K562 (cell line): Measurements from ENCODE around the gene HLA-B. TPM values are rescaled to one million over a fixed set of nuclear protein-coding genes. Genes with fewer than 3 reads are reported as not detected.

Experiments used
- CTBP1 ChIP-seq: fragments of 450-650 bp; IDR thresholded peaks from 2 replicates; pipeline ENCODE4 v1.6.1; 2016; ENCODE audit warnings: borderline replicate concordance
- ELF2 ChIP-seq: fragments of 250-450 bp; sonication (Bioruptor Pico); IDR thresholded peaks from 2 replicates; pipeline ENCODE4 v1.5.0; 2021; ENCODE audit warnings: mild to moderate bottlenecking
- GTF3C2 ChIP-seq: IDR thresholded peaks from 3 replicates; pipeline ENCODE4 v1.6.1; 2011; ENCODE audit warnings: borderline replicate concordance, mild to moderate bottlenecking, moderate library complexity; ENCODE audit not compliant: insufficient read length; ENCODE audit errors: extremely low read depth
- KAT7 ChIP-seq: sonication (generic); formaldehyde crosslinking; IDR thresholded peaks from 2 replicates; pipeline ENCODE4 v1.8.0; 2022; ENCODE audit warnings: missing genetic modification reagents, mild to moderate bottlenecking, borderline replicate concordance
- PHF20 ChIP-seq: fragments of 450-650 bp; IDR thresholded peaks from 2 replicates; pipeline ENCODE4 v1.6.1; 2018; ENCODE audit not compliant: partially characterized antibody
- PKNOX1 ChIP-seq: fragments of 450-650 bp; IDR thresholded peaks from 2 replicates; pipeline ENCODE4 v1.6.1; 2016
- POLR3A ChIP-seq: IDR thresholded peaks from 2 replicates; pipeline ENCODE4 v1.6.1; 2011; ENCODE audit warnings: borderline replicate concordance, mild to moderate bottlenecking, moderate library complexity; ENCODE audit not compliant: insufficient read length, insufficient read depth; ENCODE audit errors: extremely low read depth
- SIN3B ChIP-seq: fragments of 450-650 bp; IDR thresholded peaks from 2 replicates; pipeline ENCODE4 v1.6.1; 2017; ENCODE audit warnings: low read depth, mild to moderate bottlenecking, moderate library complexity
- ZFX ChIP-seq: sonication (generic); formaldehyde crosslinking; IDR thresholded peaks from 2 replicates; pipeline ENCODE4 v1.8.0; 2022; ENCODE audit warnings: mild to moderate bottlenecking, missing genetic modification reagents, moderate library complexity
- ZNF224 ChIP-seq: sonication (generic); formaldehyde crosslinking; IDR thresholded peaks from 2 replicates; pipeline ENCODE4 v1.8.0; 2022; ENCODE audit warnings: mild to moderate bottlenecking, missing genetic modification reagents
- ZNF239 ChIP-seq: fragments of 250-450 bp; sonication (Bioruptor Pico); IDR thresholded peaks from 2 replicates; pipeline ENCODE4 v1.4.0; 2020; ENCODE audit warnings: mild to moderate bottlenecking
- ZNF311 ChIP-seq: fragments of 250-450 bp; sonication (Bioruptor Pico); IDR thresholded peaks from 2 replicates; pipeline ENCODE4 v1.4.0; 2020; ENCODE audit warnings: mild to moderate bottlenecking, moderate library complexity
- ZNF512 ChIP-seq: IDR thresholded peaks from 2 replicates; pipeline ENCODE4 v1.6.1; 2016; ENCODE audit warnings: missing genetic modification characterization, missing compliant biosample characterization
- ZNF584 ChIP-seq: fragments of 200-800 bp; sonication (Bioruptor generic); IDR thresholded peaks from 2 replicates; pipeline ENCODE4 v1.6.1; 2016; ENCODE audit warnings: low read depth, mild to moderate bottlenecking, missing genetic modification characterization, missing compliant biosample characterization
- ZNF764 ChIP-seq: fragments of 250-450 bp; sonication (Bioruptor Pico); IDR thresholded peaks from 2 replicates; pipeline ENCODE4 v1.4.0; 2020; ENCODE audit warnings: low read depth, mild to moderate bottlenecking, moderate library complexity
- polyA plus RNA-seq, 8 experiments: library from polyadenylated mRNA; depleted of rRNA in 4 of 8; stranded (reverse) in 5 of 8; unstranded in 3 of 8; fragments of >200 nt; fragmentation: Nextera tagmentation in 2 of 8; fragmentation: Illumina TruSeq in 1 of 8; extraction: Ambion mirVana in 2 of 8; extraction: Trizol in 1 of 8; gene quantifications; 2 replicates each; pipeline versions ENCODE4 v1.2.1 to v1.2.3, GENCODE V29; 2011 to 2014; ENCODE audit warnings: inconsistent platforms in 1 of 8, missing spikeins in 1 of 8
- total RNA-seq, 7 experiments: library from RNA; depleted of rRNA in 6 of 7; stranded (reverse); fragments of >200 nt in 6 of 7; fragmentation: Illumina TruSeq in 2 of 7; extraction: Trizol in 2 of 7; gene quantifications; 2 replicates each; pipeline versions ENCODE4 v1.2.1 to v1.2.3, GENCODE V29; 2011 to 2021; ENCODE audit warnings: low replicate concordance in 1 of 7

The HLA-B gene
- total and polyA plus RNA-seq, 9 of the 15 experiments (the other 6 are each of a cell fraction or from before 2014, with no cell fraction given), result 0.07 to 9.7 (median 0.65) TPM; not detected in 2

GRCh38 chr6:31399589-31400466 is 42.8 kb upstream of the HLA-B start (continued):
- TF ChIP-seq ZNF512 (peak; percentile 68), PKNOX1 (no peak; the same call in 1 of the 2 replicates), ZNF311 (CRISPR knock-in tag) (no peak), PHF20 (no peak), ZNF584 (CRISPR knock-in tag) (no peak), SIN3B (no peak; the same call in 1 of the 2 replicates), POLR3A (no peak), KAT7 (peak; percentile 92; the same call in 1 of the 2 replicates), ZFX (peak; percentile 92), ZNF224 (no peak), GTF3C2 (no peak), ELF2 (CRISPR knock-in tag) (peak; percentile 86), ZNF239 (CRISPR knock-in tag) (no peak), CTBP1 (peak; percentile 86), ZNF764 (CRISPR knock-in tag) (peak; percentile 74; the same call in 1 of the 2 replicates)
